IMR-90 (cell line): Measurements from ENCODE around the gene SCRG1. TPM values are rescaled to one million over a fixed set of nuclear protein-coding genes. Genes with fewer than 3 reads are reported as not detected.

Experiments
- ATAC-seq: fragments of 200-7000 bp; cut with Tn5 transposase; 2 replicates; pipeline ENCODE4 v1.9.1; 2020; ENCODE audit warnings: low read depth, mild to moderate bottlenecking, moderate library complexity
- BruUV-seq: library from RNA; stranded (reverse); fragments of 400-500 nt; replicated peaks from 2 replicates; lab custom pipeline; 2021; lab: Mats Ljungman, UMichigan
- CTCF ChIA-PET: fragments of 300-600 bp; formaldehyde crosslinking; extraction: SDS; loops from one replicate; lab custom pipeline; 2021; ENCODE audit warnings: antibody characterized with exemption; lab: Yijun Ruan, JAX
- POLR2A ChIA-PET: fragments of 300-600 bp; sonication (Branson Sonifier 250); formaldehyde crosslinking; loops from one replicate; lab custom pipeline; 2022; ENCODE audit warnings: antibody characterized with exemption; ENCODE audit not compliant: unreplicated experiment; lab: Charles Lee
- DNase-seq: peaks from one replicate; pipeline ENCODE4 v3.0.0; 2013
- H2AFZ ChIP-seq: replicated peaks from 2 replicates; pipeline ENCODE3; 2013; ENCODE audit warnings: low read length, mild to moderate bottlenecking; ENCODE audit not compliant: poor library complexity
- H2AK5ac ChIP-seq: 2 replicates; pipeline ENCODE4 v1.6.1; 2013; ENCODE audit warnings: low read depth, low read length, inconsistent platforms
- H2AK9ac ChIP-seq: replicated peaks from 2 replicates; pipeline ENCODE3; 2013; ENCODE audit warnings: mild to moderate bottlenecking, low read depth, low read length, moderate library complexity; ENCODE audit not compliant: poor library complexity
- H2BK120ac ChIP-seq: 2 replicates; pipeline ENCODE4 v1.6.1; 2013; ENCODE audit warnings: low read depth, low read length, inconsistent platforms
- H2BK15ac ChIP-seq: 3 replicates; pipeline ENCODE4 v1.6.1; 2013; ENCODE audit warnings: low read depth, low read length, inconsistent platforms
- H2BK20ac ChIP-seq: 2 replicates; pipeline ENCODE4 v1.6.1; 2013; ENCODE audit warnings: low read depth, mild to moderate bottlenecking, inconsistent platforms, low read length, moderate library complexity
- H2BK5ac ChIP-seq: 2 replicates; pipeline ENCODE4 v1.6.1; 2013; ENCODE audit warnings: mild to moderate bottlenecking, low read depth, low read length, inconsistent platforms; ENCODE audit not compliant: poor library complexity, severe bottlenecking
- H3K14ac ChIP-seq: replicated peaks from 2 replicates; pipeline ENCODE4 v1.6.1; 2013; ENCODE audit warnings: low read depth, low read length, inconsistent platforms
- H3K18ac ChIP-seq: 2 replicates; pipeline ENCODE4 v1.6.1; 2013; ENCODE audit warnings: low read depth, low read length, control low read depth
- H3K23ac ChIP-seq: 2 replicates; pipeline ENCODE4 v1.6.1; 2013; ENCODE audit warnings: low read depth, low read length, inconsistent platforms
- H3K27ac ChIP-seq: 2 replicates; pipeline ENCODE4 v1.5.1; 2013; ENCODE audit warnings: mild to moderate bottlenecking, control low read depth, low read length; ENCODE audit not compliant: insufficient read depth
- H3K27me3 ChIP-seq: 2 replicates; pipeline ENCODE4 v1.6.1; 2013; ENCODE audit warnings: low read length; ENCODE audit not compliant: control insufficient read depth, insufficient read depth
- H3K36me3 ChIP-seq: 2 replicates; pipeline ENCODE4 v1.6.1; 2013; ENCODE audit warnings: low read length, mixed read lengths; ENCODE audit not compliant: control insufficient read depth, insufficient read depth
- H3K4ac ChIP-seq: 2 replicates; pipeline ENCODE4 v1.6.1; 2013; ENCODE audit warnings: low read depth, low read length, inconsistent platforms
- H3K4me1 ChIP-seq: 2 replicates; pipeline ENCODE4 v1.6.1; 2013; ENCODE audit warnings: low read length, mixed read lengths; ENCODE audit not compliant: control insufficient read depth, insufficient read depth
- H3K4me2 ChIP-seq: 2 replicates; pipeline ENCODE4 v1.6.1; 2013; ENCODE audit warnings: low read depth, mild to moderate bottlenecking, control low read depth, low read length, moderate library complexity
- H3K4me3 ChIP-seq: 2 replicates; pipeline ENCODE4 v1.5.1; 2013; ENCODE audit warnings: low read depth, mild to moderate bottlenecking, control low read depth, low read length, moderate library complexity; ENCODE audit not compliant: insufficient read depth
- H3K56ac ChIP-seq: 2 replicates; pipeline ENCODE4 v1.6.1; 2013; ENCODE audit warnings: low read length, inconsistent platforms; ENCODE audit not compliant: insufficient read depth; ENCODE audit errors: extremely low read depth
- H3K79me1 ChIP-seq, 2 experiments: 2 replicates each; pipeline ENCODE4 v1.6.1; 2013; ENCODE audit warnings: low read length in 2 of 2, inconsistent platforms in 1 of 2, low read depth in 1 of 2
- H3K9ac ChIP-seq: 2 replicates; pipeline ENCODE4 v1.6.1; 2013; ENCODE audit warnings: low read depth, low read length, control low read depth
- H3K9me1 ChIP-seq: 2 replicates; pipeline ENCODE4 v1.6.1; 2013; ENCODE audit warnings: low read length, inconsistent platforms; ENCODE audit not compliant: insufficient read depth
- H3K9me3 ChIP-seq: 2 replicates; pipeline ENCODE4 v1.6.1; 2013; ENCODE audit warnings: low read length; ENCODE audit not compliant: control insufficient read depth, insufficient read depth
- H4K20me1 ChIP-seq: 2 replicates; pipeline ENCODE4 v1.6.1; 2013; ENCODE audit warnings: low read length, inconsistent platforms; ENCODE audit not compliant: insufficient read depth
- H4K5ac ChIP-seq: 2 replicates; pipeline ENCODE4 v1.6.1; 2013; ENCODE audit warnings: mild to moderate bottlenecking, low read depth, low read length, control low read depth
- H4K8ac ChIP-seq, 2 experiments: 2 replicates each; pipeline ENCODE4 v1.6.1; 2013; ENCODE audit warnings: low read depth in 2 of 2, low read length in 2 of 2, control low read depth in 1 of 2, inconsistent platforms in 1 of 2
- H4K91ac ChIP-seq: 2 replicates; pipeline ENCODE4 v1.6.1; 2013; ENCODE audit warnings: low read depth, low read length, inconsistent platforms; ENCODE audit not compliant: insufficient read depth
- CEBPB ChIP-seq: IDR thresholded peaks from 2 replicates; pipeline ENCODE4 v1.6.1; 2012; ENCODE audit warnings: low read depth, low read length, improper control_type of control experiment
- WGBS, 2 experiments: methylation state at CpG; one replicate each; pipeline versions ENCODE4 v1.1.5 to v1.1.7; 2013; ENCODE audit warnings: missing lambda C conversion rate in 2 of 2; ENCODE audit not compliant: insufficient read length in 1 of 2; ENCODE audit errors: extremely low coverage in 2 of 2; 5-methylcytosine and 5-hydroxymethylcytosine counted together
- dilution Hi-C: fragments of 300-500 bp; cut with HindIII; formaldehyde crosslinking; loops from one replicate; pipeline ENCODE4 v1.14.3; 2018; ENCODE audit warnings: low sequenced_read_pairs; ENCODE audit not compliant: unreplicated experiment
- in situ Hi-C: fragments of 300-500 bp; cut with MboI; formaldehyde crosslinking; loops from 3 replicates; pipeline ENCODE4 v1.14.3; 2019; ENCODE audit warnings: low sequenced_read_pairs, inconsistent platforms, mixed read lengths
- intact Hi-C: fragments of 100-400 bp; cut with micrococcal nuclease; formaldehyde crosslinking; loops from 2 replicates; pipeline ENCODE4 v1.10.0; 2022
- polyA plus RNA-seq, 3 experiments: library from polyadenylated mRNA; depleted of rRNA; stranded (reverse); fragments of >200 nt; gene quantifications; 2 replicates each; pipeline ENCODE4 v1.2.3, GENCODE V29; 2012; ENCODE audit warnings: low replicate concordance in 1 of 3
- total RNA-seq: library from RNA; depleted of rRNA; stranded (reverse); fragments of >200 nt; gene quantifications from 2 replicates; pipeline ENCODE4 v1.2.3, GENCODE V29; 2012

SCRG1 gene
- total and polyA plus RNA-seq, 2 of the 4 experiments (the other 2 are of a cell fraction) = under 0.01 to 0.22 TPM

- no peak overlapping the region for H2BK15ac ChIP-seq
- no peak overlapping the region for H2BK20ac ChIP-seq
- peaks cover 8% of the 10 kb centered on the region; the same call in 1 of the 2 replicates for H3K4me1 ChIP-seq
- no peak for TF ChIP-seq CEBPB
- H4K20me1 ChIP-seq = no peaks in the 10 kb centered on the region
- no peak overlapping the region for H4K5ac ChIP-seq
- dilution Hi-C loops = no loop called here
- no peak for DNase-seq
- POLR2A ChIA-PET = no interaction called here
- no CpG with 5 or more reads among the region's 1 CpG for WGBS, 2 experiments
- H2AK5ac ChIP-seq = no peak overlapping the region
- no peak overlapping the region for H3K9ac ChIP-seq
- no TSS peak for BruUV-seq
- no peaks in the 10 kb centered on the region for H3K36me3 ChIP-seq
- H2AK9ac ChIP-seq = no peak overlapping the region
- H3K27me3 ChIP-seq = no peaks in the 10 kb centered on the region
- peaks cover 3% of the 10 kb centered on the region; the same call in 1 of the 2 replicates for H3K9me1 ChIP-seq
- no peak overlapping the region for H4K91ac ChIP-seq
- no peaks in the 10 kb centered on the region for H3K79me1 ChIP-seq
- in situ Hi-C loops = no loop called here
- H2AFZ ChIP-seq = no peak overlapping the region
- H3K18ac ChIP-seq = no peak overlapping the region
- no peak overlapping the region for H3K14ac ChIP-seq
- intact Hi-C loops = no loop called here
- H3K23ac ChIP-seq = no peak overlapping the region
- H4K8ac ChIP-seq = no peak overlapping the region
- no peak overlapping the region for H3K27ac ChIP-seq
- no peak overlapping the region for H2BK5ac ChIP-seq
- H2BK120ac ChIP-seq = no peak overlapping the region
- H3K56ac ChIP-seq = no peak overlapping the region
- H3K9me3 ChIP-seq = no peaks in the 10 kb centered on the region
- H3K4me3 ChIP-seq = no peak overlapping the region
- CTCF ChIA-PET = no interaction called here
- no peak overlapping the region for H3K4ac ChIP-seq
- no peak overlapping the region for H3K4me2 ChIP-seq
- no peak for ATAC-seq
Observed at GRCh38 chr4:173446416-173446815, 47.5 kb upstream of the SCRG1 start.
